MCF 10A (cell line): ENCODE measurements around the gene GPX5. TPM values are rescaled to one million over a fixed set of nuclear protein-coding genes. Genes with fewer than 3 reads are reported as not detected.

Experiments used
- BruUV-seq: library from RNA; stranded (reverse); fragments of 400-500 nt; replicated peaks from 2 replicates; lab custom pipeline; 2021; lab: Mats Ljungman, UMichigan
- CTCF ChIA-PET: fragments of 300-600 bp; sonication (Branson Sonifier 250); formaldehyde crosslinking; extraction: SDS; loops from one replicate; lab custom pipeline; 2021; ENCODE audit warnings: antibody characterized with exemption, inconsistent platforms; lab: Yijun Ruan, JAX
- POLR2A ChIA-PET: fragments of 300-600, 350-650 bp; sonication (Branson Sonifier 250); formaldehyde crosslinking; extraction: SDS; loops from one replicate; lab custom pipeline; 2020; ENCODE audit warnings: antibody characterized with exemption, inconsistent platforms; lab: Yijun Ruan, JAX
- DNase-seq: peaks from one replicate; pipeline ENCODE4 v3.0.0-alpha.2; 2018; ENCODE audit not compliant: unreplicated experiment
- H3K27ac Mint-ChIP-seq: one replicate; pipeline ENCODE4 v1.8.0; 2022; ENCODE audit warnings: mild to moderate bottlenecking, low read depth, mixed read lengths; ENCODE audit not compliant: unreplicated experiment
- H3K27me3 Mint-ChIP-seq: one replicate; pipeline ENCODE4 v1.8.0; 2022; ENCODE audit warnings: mixed read lengths; ENCODE audit not compliant: insufficient read depth, unreplicated experiment
- H3K36me3 Mint-ChIP-seq: one replicate; pipeline ENCODE4 v1.8.0; 2022; ENCODE audit warnings: mild to moderate bottlenecking, moderate library complexity, mixed read lengths; ENCODE audit not compliant: insufficient read depth, unreplicated experiment
- H3K4me1 Mint-ChIP-seq: one replicate; pipeline ENCODE4 v1.8.0; 2022; ENCODE audit warnings: mixed read lengths; ENCODE audit not compliant: insufficient read depth, unreplicated experiment
- H3K4me3 Mint-ChIP-seq: one replicate; pipeline ENCODE4 v1.8.0; 2022; ENCODE audit warnings: mild to moderate bottlenecking, moderate library complexity, mixed read lengths; ENCODE audit not compliant: unreplicated experiment
- H3K9me3 Mint-ChIP-seq: one replicate; pipeline ENCODE4 v1.8.0; 2022; ENCODE audit warnings: mixed read lengths; ENCODE audit not compliant: unreplicated experiment
- intact Hi-C: fragments of 100-400 bp; cut with micrococcal nuclease; formaldehyde crosslinking; loops from 2 replicates; pipeline ENCODE4 v1.14.1; 2022
- total RNA-seq: library from RNA; stranded (reverse); gene quantifications from 2 replicates; pipeline ENCODE4 v1.2.3, GENCODE V29; 2022
- TF ChIP-seq, protein P1 (sequence below): fragments of 200-600 bp; IDR thresholded peaks from one replicate; pipeline ENCODE4 v1.8.0; 2022; ENCODE audit warnings: antibody characterized with exemption, mild to moderate bottlenecking; ENCODE audit not compliant: unreplicated experiment

The GPX5 gene
- total RNA-seq, 1 experiment from 2014 or later, result not detected

DNA sequence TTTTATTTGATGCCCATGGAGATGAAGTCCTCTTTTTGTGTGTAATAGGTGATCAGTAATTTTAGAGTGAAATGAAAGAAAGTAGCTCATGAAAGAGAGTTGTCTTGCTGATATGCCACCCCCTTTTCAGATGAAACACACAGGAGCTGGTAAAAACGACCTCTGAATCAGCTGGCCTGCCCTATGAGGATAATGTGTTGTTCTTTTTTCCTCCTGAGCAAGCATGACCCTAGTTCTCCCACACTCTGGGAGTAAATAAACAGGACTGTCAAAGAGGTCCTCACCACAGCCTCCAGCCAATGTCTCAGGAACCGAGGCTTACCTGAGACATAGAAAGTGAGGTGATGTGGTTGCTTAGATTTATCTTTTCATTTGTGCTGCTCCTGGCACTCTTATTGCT, 29.5 kb downstream of the GPX5 start:
- DNase-seq, result no peak
- Mint-ChIP-seq H3K4me1 (peaks cover 13% of the 10 kb centered on the region), H3K4me3 (no peak overlapping the region), H3K27ac (no peak overlapping the region), H3K9me3 (no peaks in the 10 kb centered on the region), H3K36me3 (no peaks in the 10 kb centered on the region), H3K27me3 (peaks cover 61% of the 10 kb centered on the region)
- intact Hi-C loops, result no loop called here
- BruUV-seq, result no TSS peak
- ChIA-PET POLR2A (no interaction called here), CTCF (interaction anchor here (1.1 kb wide), 1 partner anchor 25 kb away, joined by 4 read pairs; no protein-coding TSS in a partner anchor)
- TF ChIP-seq, protein P1, sequence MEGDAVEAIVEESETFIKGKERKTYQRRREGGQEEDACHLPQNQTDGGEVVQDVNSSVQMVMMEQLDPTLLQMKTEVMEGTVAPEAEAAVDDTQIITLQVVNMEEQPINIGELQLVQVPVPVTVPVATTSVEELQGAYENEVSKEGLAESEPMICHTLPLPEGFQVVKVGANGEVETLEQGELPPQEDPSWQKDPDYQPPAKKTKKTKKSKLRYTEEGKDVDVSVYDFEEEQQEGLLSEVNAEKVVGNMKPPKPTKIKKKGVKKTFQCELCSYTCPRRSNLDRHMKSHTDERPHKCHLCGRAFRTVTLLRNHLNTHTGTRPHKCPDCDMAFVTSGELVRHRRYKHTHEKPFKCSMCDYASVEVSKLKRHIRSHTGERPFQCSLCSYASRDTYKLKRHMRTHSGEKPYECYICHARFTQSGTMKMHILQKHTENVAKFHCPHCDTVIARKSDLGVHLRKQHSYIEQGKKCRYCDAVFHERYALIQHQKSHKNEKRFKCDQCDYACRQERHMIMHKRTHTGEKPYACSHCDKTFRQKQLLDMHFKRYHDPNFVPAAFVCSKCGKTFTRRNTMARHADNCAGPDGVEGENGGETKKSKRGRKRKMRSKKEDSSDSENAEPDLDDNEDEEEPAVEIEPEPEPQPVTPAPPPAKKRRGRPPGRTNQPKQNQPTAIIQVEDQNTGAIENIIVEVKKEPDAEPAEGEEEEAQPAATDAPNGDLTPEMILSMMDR, result no peak

DNA sequence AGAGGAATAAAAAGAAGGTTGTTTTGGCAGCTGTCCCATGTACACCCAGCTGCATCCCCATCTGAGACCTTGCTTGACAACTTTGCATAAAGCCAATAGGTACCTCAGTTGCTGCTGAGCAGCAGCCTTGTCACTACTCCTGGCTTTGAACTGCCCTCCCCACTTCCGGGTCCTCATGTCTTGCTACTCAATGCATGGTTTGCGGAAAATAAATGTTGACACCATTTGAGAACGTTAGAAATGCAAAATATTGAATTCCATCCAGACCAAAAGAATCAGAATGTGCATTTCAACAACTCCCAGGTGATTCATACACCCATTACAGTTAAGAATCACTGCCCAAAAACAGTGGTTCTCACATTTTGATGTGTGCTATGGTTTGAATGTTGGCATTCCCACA, 32.9 kb downstream of the GPX5 start:
- POLR2A ChIA-PET, result no interaction called here
- Mint-ChIP-seq H3K4me1 (peaks cover 7% of the 10 kb centered on the region), H3K9me3 (no peaks in the 10 kb centered on the region), H3K36me3 (no peaks in the 10 kb centered on the region), H3K27me3 (peaks cover 61% of the 10 kb centered on the region), H3K4me3 (no peak overlapping the region), H3K27ac (no peak overlapping the region)
- CTCF ChIA-PET, result no interaction called here
- BruUV-seq, result no TSS peak
- TF ChIP-seq, protein P1, result no peak
- DNase-seq, result no peak
- intact Hi-C loops, result no loop called here

DNA sequence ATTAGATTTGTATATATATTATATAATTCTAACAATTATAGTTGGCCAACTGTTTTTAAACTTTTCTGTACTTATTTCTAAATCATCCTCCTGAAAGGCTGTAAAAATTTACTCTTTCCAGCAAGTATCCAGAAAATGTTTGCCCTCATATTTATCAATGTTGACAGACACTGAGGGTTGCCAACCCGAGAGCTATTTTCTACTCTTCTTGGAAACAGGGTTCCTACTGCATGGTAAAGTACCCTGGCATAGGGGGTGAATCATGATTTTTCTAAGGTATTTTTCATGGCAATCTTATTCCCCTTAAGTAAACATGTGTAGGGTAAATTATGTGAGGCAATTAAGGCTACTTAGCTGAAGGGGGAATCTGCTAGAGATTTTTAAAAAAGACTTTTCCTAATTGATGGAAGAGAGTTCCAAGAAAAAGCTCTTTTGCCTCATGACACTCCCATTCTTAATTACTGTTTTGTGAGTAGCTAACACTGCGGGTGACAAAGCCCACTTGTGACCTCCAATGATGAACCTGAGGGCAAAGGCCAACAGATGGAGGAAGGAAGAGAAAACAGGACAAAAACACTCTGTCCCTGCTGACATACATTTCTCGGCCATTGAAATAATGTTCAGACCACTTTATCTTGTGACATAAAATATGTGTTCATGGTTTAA, 37.9 kb downstream of the GPX5 start:
- Mint-ChIP-seq H3K27me3 (peaks cover 56% of the 10 kb centered on the region), H3K27ac (no peak overlapping the region), H3K4me1 (no peaks in the 10 kb centered on the region), H3K36me3 (no peaks in the 10 kb centered on the region), H3K4me3 (no peak overlapping the region), H3K9me3 (peaks cover 6% of the 10 kb centered on the region)
- BruUV-seq, result no TSS peak
- no peak for DNase-seq
- intact Hi-C loops, result no loop called here
- TF ChIP-seq, protein P1, result no peak
- CTCF ChIA-PET, result interaction anchor here (0.6 to 1.0 kb wide), 2 partner anchors 17 to 812 kb away, joined by 3 read pairs; no protein-coding TSS in a partner anchor
- POLR2A ChIA-PET, result no interaction called here

DNA sequence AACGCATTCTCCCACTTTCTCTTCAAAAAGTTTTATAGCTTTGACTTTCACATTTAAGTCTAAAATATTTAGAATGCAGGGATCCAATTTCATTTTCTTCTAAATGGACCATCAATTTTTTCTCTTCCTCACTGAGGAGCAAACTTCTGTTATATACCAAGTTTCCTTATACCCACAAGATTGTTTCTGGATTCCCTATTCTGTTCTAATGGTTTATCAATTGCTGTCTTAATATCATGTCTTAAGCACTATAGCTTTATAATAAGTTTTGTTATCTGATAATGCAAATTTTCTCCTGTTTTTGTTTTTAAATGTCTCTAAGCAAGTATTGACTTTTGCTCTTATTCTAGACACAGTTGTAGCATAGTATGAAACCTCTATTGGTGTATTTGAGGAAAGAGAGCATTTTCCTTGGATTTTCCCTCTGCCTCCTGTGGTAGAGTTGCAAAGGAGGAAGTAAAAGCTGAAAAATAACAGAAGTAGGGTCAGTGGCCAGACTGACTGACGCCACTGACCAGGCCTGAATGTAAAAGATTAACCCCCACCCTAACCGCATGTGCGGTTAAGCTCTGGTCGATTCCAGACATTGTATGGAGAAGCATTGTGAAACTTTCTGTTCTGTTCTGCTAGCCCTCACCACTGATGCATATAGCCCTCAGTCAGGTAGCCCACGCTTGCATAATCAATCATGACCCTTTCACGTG, 40.3 kb downstream of the GPX5 start:
- Mint-ChIP-seq H3K9me3 (peaks cover 6% of the 10 kb centered on the region), H3K36me3 (no peaks in the 10 kb centered on the region), H3K27ac (no peak overlapping the region), H3K4me3 (no peak overlapping the region), H3K27me3 (peaks cover 41% of the 10 kb centered on the region), H3K4me1 (no peaks in the 10 kb centered on the region)
- ChIA-PET POLR2A (interaction anchor here (0.6 to 0.9 kb wide), 2 partner anchors 12 to 140 kb away, joined by 4 to 5 read pairs; no protein-coding TSS in a partner anchor), CTCF (interaction anchor here (0.5 to 1.1 kb wide), 3 partner anchors 11 to 1743 kb away, joined by 3 to 4 read pairs (median 3); no protein-coding TSS in a partner anchor)
- BruUV-seq, result no TSS peak
- TF ChIP-seq, protein P1, result no peak
- no peak for DNase-seq
- intact Hi-C loops, result no loop called here
